ENCODE data around the gene IQCF6.

IQCF6 gene

DNA sequence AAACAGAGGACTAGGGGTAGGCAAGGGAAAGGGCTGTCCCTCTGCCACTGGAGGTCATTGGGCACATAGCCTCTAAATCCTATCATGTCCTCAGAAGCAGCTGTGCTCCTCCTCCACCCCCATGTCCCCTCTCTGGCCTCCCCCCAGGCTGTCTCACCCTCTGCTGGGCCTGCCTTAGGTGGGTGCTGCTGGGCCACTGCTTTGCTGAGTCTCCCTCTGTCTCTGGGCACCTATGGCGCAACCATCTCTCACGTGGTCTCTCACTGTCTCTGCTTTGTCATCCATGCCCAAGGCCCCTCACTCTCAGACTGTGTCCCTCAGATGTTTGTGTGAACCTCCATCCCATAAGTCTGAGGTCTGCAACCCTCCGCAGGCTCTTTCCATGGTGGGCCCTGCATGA is 35.0 kb upstream of the IQCF6 start:
- Histone ChIP-seq H3K9ac (ENCODE audit: insufficient read length, low read depth) (no peak overlapping the region), H3K27me3 (ENCODE audit: insufficient read depth, insufficient read length) (no peaks in the 10 kb centered on the region), H3K9me3 (ENCODE audit: insufficient read depth, low read length) (peaks cover 1% of the 10 kb centered on the region), H3K4me3 (ENCODE audit: insufficient read length, low read depth) (no peak overlapping the region), H3K4me1 (ENCODE audit: insufficient read depth, insufficient read length) (no peaks in the 10 kb centered on the region), H3K36me3 (ENCODE audit: insufficient read depth, insufficient read length, low read length) (no peaks in the 10 kb centered on the region)
- TF ChIP-seq YY1 (IDR thresholded peaks at IDR 0.05; ENCODE audit: insufficient read depth, insufficient read length) = no peak
- TF ChIP-seq ZNF274 (IDR thresholded peaks at IDR 0.05; ENCODE audit: low read depth, low read length) = no peak
- no peak for TF ChIP-seq SUZ12 (IDR thresholded peaks at IDR 0.05; ENCODE audit: extremely low read depth, insufficient read depth, insufficient read length)
- DNase-seq (ENCODE audit: low read depth, low spot score) = no peak

DNA sequence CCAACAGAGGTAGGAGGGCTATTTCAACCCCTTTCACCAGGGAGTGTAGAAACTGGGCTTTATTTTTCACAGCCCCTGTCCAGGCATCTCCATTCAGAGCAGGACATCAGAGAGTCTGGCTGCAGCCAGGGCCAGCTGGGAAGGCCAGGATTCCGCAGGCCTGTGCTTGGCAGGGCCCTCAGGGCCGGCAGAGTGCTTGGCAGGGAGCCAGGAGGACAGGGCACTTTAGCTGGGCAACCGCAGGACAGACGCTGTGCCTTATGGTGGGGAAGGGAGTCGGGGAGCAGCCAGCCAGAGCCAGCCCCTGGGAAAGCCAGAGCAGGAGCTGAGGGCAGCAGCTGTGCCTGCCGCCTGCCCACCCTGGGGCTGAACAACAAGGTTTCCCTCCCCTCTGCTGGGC is 34.5 kb upstream of the IQCF6 start:
- H3K9me3 ChIP-seq (ENCODE audit: insufficient read depth, low read length) = peaks cover 5% of the 10 kb centered on the region
- H3K4me1 ChIP-seq (ENCODE audit: insufficient read depth, insufficient read length) = no peaks in the 10 kb centered on the region
- H3K9ac ChIP-seq (ENCODE audit: insufficient read length, low read depth) = no peak overlapping the region
- H3K27me3 ChIP-seq (ENCODE audit: insufficient read depth, insufficient read length) = no peaks in the 10 kb centered on the region
- DNase-seq (ENCODE audit: low read depth, low spot score) = no peak
- no peak overlapping the region for H3K4me3 ChIP-seq (ENCODE audit: insufficient read length, low read depth)
- TF ChIP-seq YY1 (IDR thresholded peaks at IDR 0.05; ENCODE audit: insufficient read depth, insufficient read length) (no peak), ZNF274 (IDR thresholded peaks at IDR 0.05; ENCODE audit: low read depth, low read length) (no peak), SUZ12 (IDR thresholded peaks at IDR 0.05; ENCODE audit: extremely low read depth, insufficient read depth, insufficient read length) (no peak)
- no peaks in the 10 kb centered on the region for H3K36me3 ChIP-seq (ENCODE audit: insufficient read depth, insufficient read length, low read length)

DNA sequence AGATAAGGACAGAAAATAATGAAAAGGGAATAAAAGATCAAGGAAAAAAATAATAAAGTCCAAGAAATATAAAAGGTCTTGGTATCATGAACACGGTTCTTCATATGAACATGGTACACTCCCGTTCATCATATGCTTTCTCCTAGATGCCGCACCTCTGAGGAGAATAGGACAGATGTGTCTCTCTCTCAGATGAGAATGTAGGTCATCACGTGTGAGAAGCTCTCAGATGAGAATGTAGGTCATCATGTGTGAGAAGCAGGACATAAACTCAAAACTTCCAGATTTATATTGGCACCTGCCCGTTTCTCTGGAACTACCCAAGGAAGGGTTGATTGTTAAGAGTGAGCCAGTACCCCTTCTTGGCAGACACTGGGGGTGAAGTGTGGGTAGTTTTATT is 29.9 kb upstream of the IQCF6 start:
- H3K9me3 ChIP-seq (ENCODE audit: insufficient read depth, low read length) = peaks cover 19% of the 10 kb centered on the region
- TF ChIP-seq YY1 (IDR thresholded peaks at IDR 0.05; ENCODE audit: insufficient read depth, insufficient read length) (no peak), SUZ12 (IDR thresholded peaks at IDR 0.05; ENCODE audit: extremely low read depth, insufficient read depth, insufficient read length) (no peak), ZNF274 (IDR thresholded peaks at IDR 0.05; ENCODE audit: low read depth, low read length) (no peak)

DNA sequence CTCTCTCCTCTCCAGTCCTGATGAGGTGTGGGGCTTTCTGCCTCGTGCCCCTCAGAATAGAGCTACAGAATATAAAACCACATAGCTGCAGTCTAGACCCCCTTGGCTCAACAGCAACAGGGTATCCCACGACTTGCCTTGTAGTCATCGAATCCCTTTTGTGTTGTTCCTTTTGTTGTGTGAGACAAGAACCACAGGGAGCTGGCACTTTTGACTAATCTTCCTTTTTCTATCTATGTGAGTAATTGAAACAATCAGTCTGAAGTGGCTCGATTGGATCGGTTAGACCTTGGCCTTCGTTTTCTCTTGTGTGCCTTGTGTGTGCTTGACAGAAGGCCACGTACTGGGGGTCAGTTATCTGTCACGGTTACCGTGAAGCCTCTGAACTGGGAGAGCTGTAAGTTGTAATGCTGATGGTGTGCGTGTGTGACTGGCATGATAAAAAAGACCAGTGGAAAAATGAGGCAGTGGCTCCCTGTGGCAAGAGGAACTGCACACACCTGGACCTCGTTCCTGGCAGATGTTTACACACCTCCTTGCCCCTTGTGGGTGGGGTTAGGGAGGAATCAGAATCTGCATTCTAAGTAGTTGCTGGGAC is 23.2 kb upstream of the IQCF6 start:
- H3K9me3 ChIP-seq (ENCODE audit: insufficient read depth, low read length) = peaks cover under 1% of the 10 kb centered on the region; the same call in 1 of the 2 replicates
- TF ChIP-seq YY1 (IDR thresholded peaks at IDR 0.05; ENCODE audit: insufficient read depth, insufficient read length) (no peak), SUZ12 (IDR thresholded peaks at IDR 0.05; ENCODE audit: extremely low read depth, insufficient read depth, insufficient read length) (no peak), ZNF274 (IDR thresholded peaks at IDR 0.05; ENCODE audit: low read depth, low read length) (no peak)
- H3K36me3 ChIP-seq (ENCODE audit: insufficient read depth, insufficient read length, low read length) = no peaks in the 10 kb centered on the region
- no peaks in the 10 kb centered on the region for H3K27me3 ChIP-seq (ENCODE audit: insufficient read depth, insufficient read length)
- no peak for DNase-seq (ENCODE audit: low read depth, low spot score)
- H3K4me3 ChIP-seq (ENCODE audit: insufficient read length, low read depth) = no peak overlapping the region
- H3K9ac ChIP-seq (ENCODE audit: insufficient read length, low read depth) = no peak overlapping the region
- peaks cover 7% of the 10 kb centered on the region for H3K4me1 ChIP-seq (ENCODE audit: insufficient read depth, insufficient read length)

More for the DNA sequence above, 29.9 kb upstream of the IQCF6 start:
- H3K4me3 ChIP-seq (ENCODE audit: insufficient read length, low read depth) = no peak overlapping the region
- no peaks in the 10 kb centered on the region for H3K27me3 ChIP-seq (ENCODE audit: insufficient read depth, insufficient read length)
- H3K9ac ChIP-seq (ENCODE audit: insufficient read length, low read depth) = no peak overlapping the region
- H3K36me3 ChIP-seq (ENCODE audit: insufficient read depth, insufficient read length, low read length) = no peaks in the 10 kb centered on the region
- DNase-seq (ENCODE audit: low read depth, low spot score) = no peak
- H3K4me1 ChIP-seq (ENCODE audit: insufficient read depth, insufficient read length) = no peaks in the 10 kb centered on the region

DNA sequence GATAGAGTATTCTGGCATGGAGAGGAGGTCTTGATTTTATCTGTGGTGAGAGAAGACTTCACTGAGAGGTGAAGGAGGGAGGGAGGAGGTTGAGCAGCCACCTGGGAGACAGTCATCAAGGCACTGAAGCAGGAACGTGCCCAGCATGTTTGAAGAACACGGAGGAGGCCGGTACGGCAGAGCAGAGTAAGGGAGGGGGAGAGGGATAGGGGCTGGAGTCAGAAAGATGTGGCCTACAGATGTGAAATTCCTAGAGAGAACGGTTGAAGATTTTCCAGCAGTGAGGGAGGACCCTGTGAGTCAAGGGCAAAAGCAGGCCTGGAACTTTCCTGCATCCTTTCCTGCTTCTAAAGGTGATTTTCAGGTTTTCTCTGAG is 21.7 kb upstream of the IQCF6 start:
- Histone ChIP-seq H3K4me3 (ENCODE audit: insufficient read length, low read depth) (no peak overlapping the region), H3K9me3 (ENCODE audit: insufficient read depth, low read length) (no peaks in the 10 kb centered on the region), H3K9ac (ENCODE audit: insufficient read length, low read depth) (no peak overlapping the region), H3K36me3 (ENCODE audit: insufficient read depth, insufficient read length, low read length) (no peaks in the 10 kb centered on the region), H3K27me3 (ENCODE audit: insufficient read depth, insufficient read length) (no peaks in the 10 kb centered on the region), H3K4me1 (ENCODE audit: insufficient read depth, insufficient read length) (peaks cover 7% of the 10 kb centered on the region)
- no peak for DNase-seq (ENCODE audit: low read depth, low spot score)
- TF ChIP-seq ZNF274 (IDR thresholded peaks at IDR 0.05; ENCODE audit: low read depth, low read length) (no peak), YY1 (IDR thresholded peaks at IDR 0.05; ENCODE audit: insufficient read depth, insufficient read length) (no peak), SUZ12 (IDR thresholded peaks at IDR 0.05; ENCODE audit: extremely low read depth, insufficient read depth, insufficient read length) (no peak)

DNA sequence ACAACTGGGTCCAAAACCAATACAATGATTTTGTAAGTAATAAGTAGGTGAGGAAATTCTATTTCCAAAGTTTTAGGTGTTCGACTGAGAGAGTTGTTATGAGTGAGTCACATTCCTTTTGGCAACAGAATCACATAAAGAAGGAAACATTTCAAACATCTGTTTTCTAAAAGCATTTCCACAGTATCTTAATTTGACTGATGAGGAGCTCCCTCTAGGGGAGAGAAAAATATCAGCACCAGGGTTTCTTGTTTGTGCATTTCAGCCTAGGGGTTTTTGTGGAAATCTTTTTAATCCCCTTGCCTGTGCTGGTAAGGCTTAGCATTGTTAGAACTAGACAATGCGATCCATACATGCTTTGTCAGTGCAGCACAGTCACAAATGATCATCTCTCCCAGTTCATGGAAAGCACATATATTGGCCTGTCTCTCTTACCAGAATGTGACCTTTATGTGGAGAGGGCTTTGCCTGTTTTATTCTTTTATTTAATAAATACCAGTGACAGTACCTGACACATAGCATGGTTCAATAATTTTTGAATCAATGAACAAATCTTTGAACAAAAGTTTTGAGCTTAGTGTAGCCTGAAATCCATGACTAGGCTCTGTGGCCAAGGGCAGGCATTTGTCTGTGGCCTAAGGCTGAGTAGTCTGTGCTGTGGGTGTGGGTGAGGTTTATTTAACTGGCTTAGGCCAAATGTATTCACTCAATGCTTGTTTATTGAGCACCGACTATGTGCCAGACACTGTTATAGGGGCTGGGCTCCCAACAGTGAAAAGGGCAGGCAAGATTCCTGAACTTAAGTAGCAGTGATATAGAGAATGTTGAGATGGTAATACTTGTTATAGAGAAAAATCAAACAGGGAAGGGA is 21.1 kb upstream of the IQCF6 start:
- TF ChIP-seq YY1 (IDR thresholded peaks at IDR 0.05; ENCODE audit: insufficient read depth, insufficient read length) (no peak), ZNF274 (IDR thresholded peaks at IDR 0.05; ENCODE audit: low read depth, low read length) (no peak), SUZ12 (IDR thresholded peaks at IDR 0.05; ENCODE audit: extremely low read depth, insufficient read depth, insufficient read length) (no peak)
- Histone ChIP-seq H3K36me3 (ENCODE audit: insufficient read depth, insufficient read length, low read length) (no peaks in the 10 kb centered on the region), H3K4me1 (ENCODE audit: insufficient read depth, insufficient read length) (peaks cover 7% of the 10 kb centered on the region), H3K4me3 (ENCODE audit: insufficient read length, low read depth) (no peak overlapping the region), H3K9ac (ENCODE audit: insufficient read length, low read depth) (no peak overlapping the region), H3K9me3 (ENCODE audit: insufficient read depth, low read length) (no peaks in the 10 kb centered on the region), H3K27me3 (ENCODE audit: insufficient read depth, insufficient read length) (no peaks in the 10 kb centered on the region)
- DNase-seq (ENCODE audit: low read depth, low spot score) = peak; percentile 50

DNA sequence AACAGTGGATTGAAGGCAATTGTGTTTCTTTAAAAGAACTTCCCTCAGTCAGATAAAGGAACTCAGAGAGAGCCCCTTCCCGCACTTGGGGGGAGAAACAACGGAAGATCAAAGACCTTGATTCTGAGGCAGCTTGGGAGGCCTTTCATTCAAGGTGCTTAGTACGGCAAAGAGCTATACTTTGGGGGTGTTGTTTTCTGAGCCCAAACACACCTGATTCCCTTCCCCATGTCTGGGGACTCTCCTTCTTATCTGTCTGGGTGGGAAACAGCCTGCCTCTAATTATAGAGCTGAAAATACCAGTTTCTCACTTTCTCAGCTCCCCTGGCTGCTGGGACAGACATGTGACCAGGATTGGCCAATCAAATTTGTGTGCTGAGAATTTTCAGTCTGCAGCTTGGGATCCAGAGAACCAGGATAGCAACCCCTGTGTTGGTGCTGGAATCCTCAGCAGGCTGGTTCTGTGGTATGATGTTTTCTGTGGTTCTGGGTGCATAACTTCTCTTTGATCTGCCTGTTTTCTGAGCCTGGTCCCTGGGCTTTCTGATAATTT is 19.4 kb upstream of the IQCF6 start:
- Histone ChIP-seq H3K9ac (ENCODE audit: insufficient read length, low read depth) (no peak overlapping the region), H3K36me3 (ENCODE audit: insufficient read depth, insufficient read length, low read length) (no peaks in the 10 kb centered on the region), H3K27me3 (ENCODE audit: insufficient read depth, insufficient read length) (no peaks in the 10 kb centered on the region), H3K4me3 (ENCODE audit: insufficient read length, low read depth) (no peak overlapping the region), H3K4me1 (ENCODE audit: insufficient read depth, insufficient read length) (peaks cover 7% of the 10 kb centered on the region), H3K9me3 (ENCODE audit: insufficient read depth, low read length) (no peaks in the 10 kb centered on the region)
- DNase-seq (ENCODE audit: low read depth, low spot score) = no peak
- TF ChIP-seq ZNF274 (IDR thresholded peaks at IDR 0.05; ENCODE audit: low read depth, low read length) (no peak), YY1 (IDR thresholded peaks at IDR 0.05; ENCODE audit: insufficient read depth, insufficient read length) (no peak), SUZ12 (IDR thresholded peaks at IDR 0.05; ENCODE audit: extremely low read depth, insufficient read depth, insufficient read length) (no peak)

All from NT2/D1 (cell line).